Fibroblast of skin of left biceps (primary cell): Measurements from ENCODE around the gene SAYSD1.

Experiments
- DNase-seq, 2 experiments: peaks; one replicate each; pipeline ENCODE4 v3.0.0-alpha.2; 2013; ENCODE audit warnings: low read depth in 2 of 2

SAYSD1 gene

DNA sequence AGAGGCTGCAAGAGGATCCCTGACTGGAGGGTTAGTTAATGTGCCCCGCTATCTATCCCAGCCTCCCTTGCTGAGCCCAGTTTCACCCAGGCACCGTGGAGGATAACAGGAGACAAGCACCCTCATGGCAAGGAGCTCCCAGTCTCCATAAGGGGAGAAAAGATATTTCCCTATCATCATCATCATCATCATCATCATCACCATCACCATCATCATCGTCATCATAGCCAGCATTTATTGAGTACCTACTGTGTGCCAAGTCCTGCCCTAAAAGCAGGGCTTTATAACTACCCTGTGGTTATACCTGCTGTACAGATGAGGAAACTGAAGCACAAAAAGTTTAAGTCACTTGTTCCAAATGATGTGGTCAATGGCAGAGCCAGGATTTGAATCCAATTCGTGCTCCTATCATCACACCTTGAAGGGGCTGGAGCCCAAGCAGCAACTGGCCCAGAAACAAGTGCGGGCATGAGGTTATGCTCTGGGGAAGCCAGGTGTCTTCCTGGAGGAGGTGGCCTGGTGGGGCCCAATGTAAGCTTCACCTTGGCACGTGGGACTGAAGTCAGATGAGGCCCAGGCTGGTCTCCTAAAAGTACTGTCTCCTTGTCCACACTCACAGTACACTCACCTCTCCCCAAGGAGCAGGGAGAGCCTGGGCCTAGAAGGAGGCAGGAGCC, 56.4 kb downstream of the SAYSD1 start:
- no peak for DNase-seq

DNA sequence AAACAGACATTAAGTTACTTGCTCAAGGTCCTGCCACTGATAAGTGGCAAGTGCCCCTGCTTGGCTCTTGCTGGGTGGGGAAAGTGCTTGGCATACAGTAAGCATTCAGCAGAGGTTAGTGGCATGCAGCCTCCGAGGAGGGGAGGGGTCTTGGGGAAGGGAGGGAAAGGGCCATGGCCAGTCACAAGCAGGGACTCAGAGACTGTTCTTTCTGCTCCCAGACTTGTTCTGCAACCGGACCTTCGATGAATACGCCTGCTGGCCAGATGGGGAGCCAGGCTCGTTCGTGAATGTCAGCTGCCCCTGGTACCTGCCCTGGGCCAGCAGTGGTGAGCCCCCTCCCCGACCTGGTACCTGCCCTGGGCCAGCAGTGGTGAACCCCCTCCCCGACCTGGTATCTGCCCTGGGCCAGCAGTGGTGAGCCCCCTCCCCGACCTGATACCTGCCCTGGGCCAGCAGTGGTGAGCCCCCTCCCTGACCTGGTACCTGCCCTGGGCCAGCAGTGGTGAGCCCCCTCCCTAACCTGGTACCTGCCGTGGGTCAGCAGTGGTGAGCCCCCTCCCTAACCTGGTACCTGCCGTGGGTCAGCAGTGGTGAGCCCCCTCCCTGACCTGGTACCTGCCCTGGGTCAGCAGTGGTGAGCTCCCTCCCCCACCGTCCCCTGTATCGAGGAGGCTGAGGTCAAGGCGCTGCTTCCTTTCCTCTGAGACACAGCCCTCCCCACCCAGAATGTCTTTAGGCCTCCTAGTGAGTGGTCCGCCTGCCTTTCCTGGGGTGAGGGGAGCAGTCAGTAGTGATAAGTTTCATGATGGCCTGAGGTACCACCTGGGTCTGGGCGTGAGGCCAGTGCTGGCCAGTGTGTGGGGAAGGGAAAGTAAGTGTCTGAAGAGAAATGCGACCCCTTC, 57.5 kb downstream of the SAYSD1 start:
- no peak for DNase-seq

GRCh38 chr6:39056681-39057080, 58.3 kb downstream of the SAYSD1 start:
- no peak for DNase-seq

- no peak for DNase-seq
Observed at GRCh38 chr6:39056191-39056590, 58.8 kb downstream of the SAYSD1 start.

GRCh38 chr6:39055661-39056060, 59.3 kb downstream of the SAYSD1 start:
- no peak for DNase-seq

DNA sequence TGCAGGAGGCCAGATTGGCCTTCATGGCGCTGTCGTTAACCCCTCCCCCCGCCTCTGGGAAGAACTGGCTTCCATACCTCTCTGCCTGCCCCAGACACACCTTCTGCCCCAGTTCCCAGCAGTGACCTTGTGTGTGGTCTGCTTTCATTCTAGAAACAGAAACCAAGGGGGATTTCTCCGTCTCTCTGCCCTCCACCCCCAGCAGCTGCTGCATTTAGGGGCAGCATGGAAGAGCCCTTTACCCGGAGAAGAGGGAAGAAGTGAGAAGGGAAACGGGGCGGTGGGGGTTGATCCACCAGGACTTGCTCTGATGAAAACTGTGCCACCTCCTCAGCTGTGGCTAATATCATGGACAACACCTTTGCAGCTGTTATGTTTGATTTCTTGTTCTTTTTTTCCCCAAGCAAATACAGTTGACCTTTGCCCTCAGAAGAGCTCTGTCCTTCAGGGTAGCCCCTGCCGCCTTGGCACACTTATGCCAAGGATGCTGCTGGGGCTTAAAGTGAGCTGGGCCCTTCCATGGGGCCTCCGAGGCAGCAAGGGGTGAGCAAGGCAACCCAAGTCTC, 60.3 kb downstream of the SAYSD1 start:
- no peak for DNase-seq
